GM12878 (cell line): ENCODE results near the gene ERO1A. TPM values are rescaled to one million over a fixed set of nuclear protein-coding genes. Genes with fewer than 3 reads are reported as not detected.

ENCODE experiments used
- CBFB ChIP-seq: IDR thresholded peaks from 2 replicates; pipeline ENCODE4 v1.6.1; 2016; ENCODE audit warnings: antibody characterized with exemption, low read depth
- CHD2 ChIP-seq: IDR thresholded peaks from 2 replicates; pipeline ENCODE4 v1.6.1; 2011; ENCODE audit warnings: low read depth, low read length, improper control_type of control experiment, borderline replicate concordance
- CREB1 ChIP-seq: IDR thresholded peaks from 2 replicates; pipeline ENCODE4 v1.6.1; 2012; ENCODE audit warnings: low read depth, mild to moderate bottlenecking, inconsistent platforms
- HDGF ChIP-seq: fragments of 450-650 bp; IDR thresholded peaks from 2 replicates; pipeline ENCODE4 v1.6.1; 2016; ENCODE audit warnings: antibody characterized with exemption
- IKZF1 ChIP-seq: fragments of 450-650 bp; conservative IDR thresholded peaks from 2 replicates; pipeline ENCODE4 v1.6.1; 2017; ENCODE audit warnings: antibody characterized with exemption, mild to moderate bottlenecking
- MYC ChIP-seq: IDR thresholded peaks from 2 replicates; pipeline ENCODE4 v1.6.1; 2011; ENCODE audit warnings: mild to moderate bottlenecking, low read length, moderate library complexity, inconsistent platforms; ENCODE audit not compliant: insufficient read depth, insufficient replicate concordance, insufficient read length, severe bottlenecking
- NFIC ChIP-seq: IDR thresholded peaks from 2 replicates; pipeline ENCODE4 v1.6.1; 2012; ENCODE audit warnings: low read depth, mild to moderate bottlenecking, inconsistent platforms, low read length, moderate library complexity
- NRF1 ChIP-seq: conservative IDR thresholded peaks from 2 replicates; pipeline ENCODE4 v1.6.1; 2011; ENCODE audit warnings: mild to moderate bottlenecking, low read depth, low read length, improper control_type of control experiment
- POU2F2 ChIP-seq: IDR thresholded peaks from 3 replicates; pipeline ENCODE4 v1.6.1; 2011; ENCODE audit warnings: low read depth, mild to moderate bottlenecking, low read length, borderline replicate concordance
- RB1 ChIP-seq: fragments of 450-650 bp; formaldehyde crosslinking; IDR thresholded peaks from 2 replicates; pipeline ENCODE4 v1.6.1; 2017; ENCODE audit warnings: mild to moderate bottlenecking, borderline replicate concordance
- RFX5 ChIP-seq: IDR thresholded peaks from 2 replicates; pipeline ENCODE4 v1.6.1; 2011; ENCODE audit warnings: low read depth, low read length, improper control_type of control experiment
- RUNX3 ChIP-seq: IDR thresholded peaks from 2 replicates; pipeline ENCODE4 v1.6.1; 2012; ENCODE audit warnings: low read length, inconsistent platforms
- SMC3 ChIP-seq: IDR thresholded peaks from 2 replicates; pipeline ENCODE4 v1.6.1; 2011; ENCODE audit warnings: low read length, improper control_type of control experiment, borderline replicate concordance
- SP1 ChIP-seq: IDR thresholded peaks from one replicate; pipeline ENCODE4 v1.6.1; 2011; ENCODE audit warnings: low read depth, low read length
- TARDBP ChIP-seq: IDR thresholded peaks from 2 replicates; pipeline ENCODE4 v1.6.1; 2016; ENCODE audit warnings: borderline replicate concordance
- TCF12 ChIP-seq: IDR thresholded peaks from 2 replicates; pipeline ENCODE4 v1.6.1; 2011; ENCODE audit warnings: low read depth, mild to moderate bottlenecking, low read length
- polyA plus RNA-seq, 11 experiments: library from polyadenylated mRNA; depleted of rRNA in 4 of 11; unstranded in 6 of 11; stranded (reverse) in 5 of 11; fragments of >200 nt; fragmentation: Nextera tagmentation in 4 of 11; fragmentation: Illumina TruSeq in 1 of 11; extraction: Ambion mirVana in 4 of 11; extraction: Trizol in 1 of 11; gene quantifications; 1 replicate in 1 of 11; 2 replicates in 10 of 11; pipeline versions ENCODE4 v1.2.1 to v1.2.3, GENCODE V29; 2011 to 2016; ENCODE audit warnings: inconsistent platforms in 2 of 11, missing spikeins in 2 of 11, low read depth in 1 of 11
- total RNA-seq, 4 experiments: library from RNA; depleted of rRNA in 3 of 4; stranded (reverse); fragments of >200 nt in 3 of 4; fragmentation: Illumina TruSeq in 1 of 4; extraction: Trizol in 1 of 4; gene quantifications; 2 replicates each; pipeline versions ENCODE4 v1.2.1 to v1.2.3, GENCODE V29; 2013 to 2021
- TF ChIP-seq, protein P1 (sequence below): fragments of 450-650 bp; IDR thresholded peaks from 2 replicates; pipeline ENCODE4 v1.6.1; 2016; ENCODE audit warnings: mild to moderate bottlenecking
- TF ChIP-seq, protein P2 (sequence below): IDR thresholded peaks from 2 replicates; pipeline ENCODE4 v1.6.1; 2011; ENCODE audit warnings: low read depth, mild to moderate bottlenecking, low read length, moderate library complexity, borderline replicate concordance; ENCODE audit errors: extremely low read depth
- TF ChIP-seq, protein P3 (sequence below): IDR thresholded peaks from 2 replicates; pipeline ENCODE4 v1.6.1; 2011; ENCODE audit warnings: borderline replicate concordance, low read depth, mild to moderate bottlenecking, moderate library complexity, mixed read lengths, low read length; ENCODE audit not compliant: insufficient read depth; ENCODE audit errors: extremely low read length
- TF ChIP-seq, protein P4 (sequence below): fragments of 450-650 bp; IDR thresholded peaks from 2 replicates; pipeline ENCODE4 v1.6.1; 2017; ENCODE audit warnings: borderline replicate concordance
- TF ChIP-seq, protein P5 (sequence below): fragments of 450-650 bp; IDR thresholded peaks from 2 replicates; pipeline ENCODE4 v1.6.1; 2017; ENCODE audit warnings: low read depth, mild to moderate bottlenecking, moderate library complexity

Gene ERO1A
- total and polyA plus RNA-seq, 10 of the 15 experiments (the other 5 are each of a cell fraction or from before 2014, with no cell fraction given), result 17.5 to 93.1 (median 48.5) TPM

DNA sequence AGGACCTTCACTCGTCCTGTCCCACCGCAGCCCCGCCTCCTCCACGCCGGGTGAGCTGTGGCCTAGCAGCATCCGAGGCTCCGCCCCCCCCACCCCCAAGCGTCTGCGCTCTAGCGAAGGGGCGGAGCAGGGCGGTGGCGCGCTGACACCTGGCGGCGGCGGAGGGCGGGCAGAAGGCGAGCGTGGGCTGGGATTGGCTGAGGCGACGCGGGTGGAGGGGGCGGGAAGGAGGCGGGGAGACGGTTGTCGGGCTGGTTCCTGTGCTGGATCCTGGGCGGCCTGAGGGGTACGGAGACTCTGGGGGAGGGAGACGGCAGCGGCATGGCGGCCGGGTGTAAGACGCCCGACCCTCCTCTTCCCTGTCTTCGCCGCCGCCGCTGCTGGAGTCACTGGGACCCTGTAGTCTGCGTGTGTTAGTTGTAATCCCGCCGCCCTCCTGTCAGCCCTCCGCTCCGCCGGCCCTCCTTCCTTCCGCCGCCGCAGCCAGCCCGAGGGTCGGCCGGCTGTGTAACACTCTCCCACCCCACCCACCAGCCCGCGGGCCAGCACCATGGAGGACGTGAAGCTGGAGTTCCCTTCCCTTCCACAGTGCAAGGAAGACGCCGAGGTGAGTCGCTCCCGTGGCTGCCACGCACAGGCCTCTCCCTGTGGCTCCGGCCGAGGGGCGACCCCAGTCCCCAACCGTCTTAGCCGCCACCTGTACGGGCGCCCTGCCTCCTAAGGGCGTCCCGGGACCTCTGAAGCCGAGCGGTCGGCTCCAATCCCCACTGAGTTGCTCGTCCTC, 34.8 kb upstream of the ERO1A start, which contains the start of gene STYX (continued):
- TF ChIP-seq, protein P1, sequence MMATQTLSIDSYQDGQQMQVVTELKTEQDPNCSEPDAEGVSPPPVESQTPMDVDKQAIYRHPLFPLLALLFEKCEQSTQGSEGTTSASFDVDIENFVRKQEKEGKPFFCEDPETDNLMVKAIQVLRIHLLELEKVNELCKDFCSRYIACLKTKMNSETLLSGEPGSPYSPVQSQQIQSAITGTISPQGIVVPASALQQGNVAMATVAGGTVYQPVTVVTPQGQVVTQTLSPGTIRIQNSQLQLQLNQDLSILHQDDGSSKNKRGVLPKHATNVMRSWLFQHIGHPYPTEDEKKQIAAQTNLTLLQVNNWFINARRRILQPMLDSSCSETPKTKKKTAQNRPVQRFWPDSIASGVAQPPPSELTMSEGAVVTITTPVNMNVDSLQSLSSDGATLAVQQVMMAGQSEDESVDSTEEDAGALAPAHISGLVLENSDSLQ, result peak; percentile 63; the same call in 1 of the 2 replicates
- TF ChIP-seq RFX5 (0 out of 2 replicates have a peak, but pooled peaks have one; percentile 44), CHD2 (peak; percentile 77), IKZF1 (peak; percentile 45), MYC (no peak), RUNX3 (peak; percentile 42), RB1 (0 out of 2 replicates have a peak, but pooled peaks have one; percentile 26), SP1 (peak; percentile 84), TCF12 (peak; percentile 0; the same call in 1 of the 2 replicates), NRF1 (peak; percentile 47), SMC3 (no peak), CBFB (no peak; the same call in 1 of the 2 replicates), HDGF (peak; percentile 98), NFIC (no peak), POU2F2 (peak; percentile 74; the same call in 2 of the 3 replicates), CREB1 (peak; percentile 74), TARDBP (no peak)
- TF ChIP-seq, protein P2, sequence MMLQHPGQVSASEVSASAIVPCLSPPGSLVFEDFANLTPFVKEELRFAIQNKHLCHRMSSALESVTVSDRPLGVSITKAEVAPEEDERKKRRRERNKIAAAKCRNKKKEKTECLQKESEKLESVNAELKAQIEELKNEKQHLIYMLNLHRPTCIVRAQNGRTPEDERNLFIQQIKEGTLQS, result no peak
- TF ChIP-seq, protein P3, sequence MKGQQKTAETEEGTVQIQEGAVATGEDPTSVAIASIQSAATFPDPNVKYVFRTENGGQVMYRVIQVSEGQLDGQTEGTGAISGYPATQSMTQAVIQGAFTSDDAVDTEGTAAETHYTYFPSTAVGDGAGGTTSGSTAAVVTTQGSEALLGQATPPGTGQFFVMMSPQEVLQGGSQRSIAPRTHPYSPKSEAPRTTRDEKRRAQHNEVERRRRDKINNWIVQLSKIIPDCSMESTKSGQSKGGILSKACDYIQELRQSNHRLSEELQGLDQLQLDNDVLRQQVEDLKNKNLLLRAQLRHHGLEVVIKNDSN, result no peak
- TF ChIP-seq, protein P4, sequence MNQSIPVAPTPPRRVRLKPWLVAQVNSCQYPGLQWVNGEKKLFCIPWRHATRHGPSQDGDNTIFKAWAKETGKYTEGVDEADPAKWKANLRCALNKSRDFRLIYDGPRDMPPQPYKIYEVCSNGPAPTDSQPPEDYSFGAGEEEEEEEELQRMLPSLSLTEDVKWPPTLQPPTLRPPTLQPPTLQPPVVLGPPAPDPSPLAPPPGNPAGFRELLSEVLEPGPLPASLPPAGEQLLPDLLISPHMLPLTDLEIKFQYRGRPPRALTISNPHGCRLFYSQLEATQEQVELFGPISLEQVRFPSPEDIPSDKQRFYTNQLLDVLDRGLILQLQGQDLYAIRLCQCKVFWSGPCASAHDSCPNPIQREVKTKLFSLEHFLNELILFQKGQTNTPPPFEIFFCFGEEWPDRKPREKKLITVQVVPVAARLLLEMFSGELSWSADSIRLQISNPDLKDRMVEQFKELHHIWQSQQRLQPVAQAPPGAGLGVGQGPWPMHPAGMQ, result no peak
- TF ChIP-seq, protein P5, sequence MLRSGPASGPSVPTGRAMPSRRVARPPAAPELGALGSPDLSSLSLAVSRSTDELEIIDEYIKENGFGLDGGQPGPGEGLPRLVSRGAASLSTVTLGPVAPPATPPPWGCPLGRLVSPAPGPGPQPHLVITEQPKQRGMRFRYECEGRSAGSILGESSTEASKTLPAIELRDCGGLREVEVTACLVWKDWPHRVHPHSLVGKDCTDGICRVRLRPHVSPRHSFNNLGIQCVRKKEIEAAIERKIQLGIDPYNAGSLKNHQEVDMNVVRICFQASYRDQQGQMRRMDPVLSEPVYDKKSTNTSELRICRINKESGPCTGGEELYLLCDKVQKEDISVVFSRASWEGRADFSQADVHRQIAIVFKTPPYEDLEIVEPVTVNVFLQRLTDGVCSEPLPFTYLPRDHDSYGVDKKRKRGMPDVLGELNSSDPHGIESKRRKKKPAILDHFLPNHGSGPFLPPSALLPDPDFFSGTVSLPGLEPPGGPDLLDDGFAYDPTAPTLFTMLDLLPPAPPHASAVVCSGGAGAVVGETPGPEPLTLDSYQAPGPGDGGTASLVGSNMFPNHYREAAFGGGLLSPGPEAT, result no peak
